Stimulated activated CD4-positive, alpha-beta T cell treated with anti-CD3 and anti-CD28 coated beads, Interleukin-2, amount 100 ng/mL, for 4 hours (primary cell): ENCODE measurements around the gene FAM229A.
A peak's percentile ranks its signal among the peaks of the same experiment; 100 is the strongest.
"Not testable (repeated sequence)": the region's sequence is repeated elsewhere in the genome, so short reads cannot be mapped to it uniquely, and the experiment has no call there.

Source experiments
- DNase-seq: peaks from one replicate; pipeline ENCODE4 v3.0.0-alpha.2; 2020; ENCODE audit warnings: low read depth

The FAM229A gene

GRCh38 chr1:32377541-32378220 is 15.4 kb upstream of the FAM229A start:
- DNase-seq: no peak

- no peak for DNase-seq
Observed at GRCh38 chr1:32376199-32376598, 13.9 kb upstream of the FAM229A start.

GRCh38 chr1:32373996-32374592 is 11.8 kb upstream of the FAM229A start:
- DNase-seq: no peak

GRCh38 chr1:32372149-32372756 is 10.0 kb upstream of the FAM229A start:
- DNase-seq: peak; percentile 26

- DNase-seq: no peak
Observed at GRCh38 chr1:32367912-32368635, 5.8 kb upstream of the FAM229A start.

GRCh38 chr1:32365445-32365844 is 3.2 kb upstream of the FAM229A start:
- no peak for DNase-seq

GRCh38 chr1:32364836-32365235 is 2.6 kb upstream of the FAM229A start:
- DNase-seq: no peak

GRCh38 chr1:32363713-32364112 is 1.4 kb upstream of the FAM229A start:
- DNase-seq: no peak

GRCh38 chr1:32361674-32362473 is 411 bp downstream of the FAM229A start:
- peak; percentile 22 for DNase-seq

GRCh38 chr1:32361308-32361673 is 994 bp downstream of the FAM229A start:
- DNase-seq: no peak

- no peak for DNase-seq
Observed at GRCh38 chr1:32358435-32358834, 3.9 kb downstream of the FAM229A start.

GRCh38 chr1:32357614-32358013 is 4.7 kb downstream of the FAM229A start:
- DNase-seq: no peak

GRCh38 chr1:32356478-32356877 is 5.8 kb downstream of the FAM229A start:
- no peak for DNase-seq

- DNase-seq: not testable (repeated sequence)
Observed at GRCh38 chr1:32355778-32356177, 6.5 kb downstream of the FAM229A start.

- DNase-seq: no peak
Observed at GRCh38 chr1:32353886-32354570, 8.3 kb downstream of the FAM229A start.

GRCh38 chr1:32353431-32353830 is 8.9 kb downstream of the FAM229A start:
- DNase-seq: no peak

- DNase-seq: no peak
Observed at GRCh38 chr1:32352831-32353383, 9.4 kb downstream of the FAM229A start.

GRCh38 chr1:32352239-32352745 is 10.0 kb downstream of the FAM229A start:
- DNase-seq: no peak

- DNase-seq: peak; percentile 89
Observed at GRCh38 chr1:32351399-32352238, 10.7 kb downstream of the FAM229A start.

GRCh38 chr1:32350785-32351398 is 11.4 kb downstream of the FAM229A start:
- no peak for DNase-seq
